IPS-15b (cell line): ENCODE measurements around the gene INS.
A peak's percentile ranks its signal among the peaks of the same experiment; 100 is the strongest.

Source experiments
- H3K27me3 ChIP-seq: one replicate; pipeline ENCODE4 v1.6.1; 2013; ENCODE audit warnings: low read length; ENCODE audit not compliant: control insufficient read depth, insufficient read depth
- H3K36me3 ChIP-seq: one replicate; pipeline ENCODE4 v1.6.1; 2013; ENCODE audit warnings: low read length; ENCODE audit not compliant: control insufficient read depth, insufficient read depth
- H3K4me1 ChIP-seq: one replicate; pipeline ENCODE4 v1.6.1; 2013; ENCODE audit warnings: mild to moderate bottlenecking, low read length; ENCODE audit not compliant: control insufficient read depth, insufficient read depth
- H3K4me3 ChIP-seq: one replicate; pipeline ENCODE4 v1.5.1; 2013; ENCODE audit warnings: low read depth, low read length
- H3K9ac ChIP-seq: one replicate; pipeline ENCODE4 v1.6.1; 2013; ENCODE audit warnings: low read depth, mild to moderate bottlenecking, low read length
- H3K9me3 ChIP-seq: one replicate; pipeline ENCODE4 v1.6.1; 2013; ENCODE audit warnings: mild to moderate bottlenecking, low read length; ENCODE audit not compliant: control insufficient read depth, insufficient read depth

The INS gene

DNA sequence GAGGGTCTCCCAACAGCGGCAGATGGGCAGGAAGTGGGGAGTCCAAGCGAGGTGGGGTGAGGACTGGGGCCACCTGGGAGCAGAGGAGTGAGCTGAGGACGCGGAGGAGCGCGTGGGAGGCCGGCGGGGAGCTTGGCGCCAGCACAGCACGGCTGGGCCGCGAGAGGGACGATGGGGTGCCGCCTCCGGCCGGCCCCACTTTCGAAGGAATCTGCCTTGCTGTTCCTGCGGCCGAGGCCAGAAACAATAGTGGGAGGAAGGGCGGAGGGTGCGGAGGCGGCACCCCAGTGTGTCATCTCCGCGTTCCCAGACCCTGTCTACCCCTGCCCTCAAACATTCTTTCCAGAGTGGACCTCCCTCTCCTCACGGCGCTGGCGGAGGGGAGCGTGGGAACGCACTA, 5.5 kb downstream of the INS start:
- Histone ChIP-seq H3K4me3 (no peak overlapping the region), H3K4me1 (peaks cover 2% of the 10 kb centered on the region), H3K27me3 (peaks cover 4% of the 10 kb centered on the region), H3K36me3 (no peaks in the 10 kb centered on the region), H3K9me3 (no peaks in the 10 kb centered on the region), H3K9ac (no peak overlapping the region)

DNA sequence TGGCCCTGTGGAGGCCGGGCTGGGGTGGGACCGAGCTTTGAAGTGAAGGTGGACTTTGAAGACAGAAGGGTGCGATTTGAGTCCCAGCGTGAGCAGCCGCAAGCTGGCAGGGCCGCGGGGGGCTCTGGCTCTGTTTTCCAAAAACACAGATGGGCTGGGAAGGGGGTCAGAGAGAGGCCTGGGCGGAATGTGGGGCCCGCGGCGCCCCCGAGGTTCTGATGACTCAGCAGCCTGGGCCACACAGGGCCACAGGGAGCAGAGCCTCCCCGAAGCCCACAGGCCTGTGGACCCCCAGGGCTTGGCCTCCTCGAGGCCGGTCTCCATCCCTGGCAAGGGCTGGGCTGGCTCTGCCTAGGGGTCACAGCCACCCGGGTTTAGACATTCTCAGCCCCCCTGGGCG, 6.1 kb downstream of the INS start:
- Histone ChIP-seq H3K4me1 (peaks cover 2% of the 10 kb centered on the region), H3K9me3 (no peaks in the 10 kb centered on the region), H3K36me3 (no peaks in the 10 kb centered on the region), H3K27me3 (peaks cover 6% of the 10 kb centered on the region), H3K9ac (no peak overlapping the region), H3K4me3 (no peak overlapping the region)

- Histone ChIP-seq H3K27me3 (peaks cover 11% of the 10 kb centered on the region), H3K9ac (no peak overlapping the region), H3K9me3 (no peaks in the 10 kb centered on the region), H3K36me3 (no peaks in the 10 kb centered on the region), H3K4me3 (no peak overlapping the region), H3K4me1 (peaks cover 2% of the 10 kb centered on the region)
Observed at GRCh38 chr11:2154195-2154585, 6.8 kb downstream of the INS start.

GRCh38 chr11:2153581-2154194, 7.3 kb downstream of the INS start:
- Histone ChIP-seq H3K4me3 (no peak overlapping the region), H3K9ac (no peak overlapping the region), H3K4me1 (peaks cover 2% of the 10 kb centered on the region), H3K27me3 (peaks cover 16% of the 10 kb centered on the region), H3K36me3 (no peaks in the 10 kb centered on the region), H3K9me3 (no peaks in the 10 kb centered on the region)

- Histone ChIP-seq H3K9me3 (no peaks in the 10 kb centered on the region), H3K4me1 (peaks cover 2% of the 10 kb centered on the region), H3K27me3 (peaks cover 35% of the 10 kb centered on the region), H3K4me3 (peak overlapping the region; percentile 30), H3K36me3 (no peaks in the 10 kb centered on the region), H3K9ac (no peak overlapping the region)
Observed at GRCh38 chr11:2151500-2152257, 9.3 kb downstream of the INS start.

- Histone ChIP-seq H3K9ac (no peak overlapping the region), H3K27me3 (peaks cover 51% of the 10 kb centered on the region)
Observed at GRCh38 chr11:2149864-2150847, 10.9 kb downstream of the INS start.

GRCh38 chr11:2149460-2149859, 11.5 kb downstream of the INS start:
- Histone ChIP-seq H3K27me3 (peaks cover 58% of the 10 kb centered on the region), H3K4me3 (no peak overlapping the region), H3K9ac (no peak overlapping the region), H3K36me3 (no peaks in the 10 kb centered on the region), H3K4me1 (peaks cover 2% of the 10 kb centered on the region), H3K9me3 (no peaks in the 10 kb centered on the region)

More at GRCh38 chr11:2149864-2150847, 10.9 kb downstream of the INS start:
- H3K4me3 ChIP-seq = no peak overlapping the region
- H3K4me1 ChIP-seq = peaks cover 2% of the 10 kb centered on the region
- no peaks in the 10 kb centered on the region for H3K36me3 ChIP-seq
- no peaks in the 10 kb centered on the region for H3K9me3 ChIP-seq

DNA sequence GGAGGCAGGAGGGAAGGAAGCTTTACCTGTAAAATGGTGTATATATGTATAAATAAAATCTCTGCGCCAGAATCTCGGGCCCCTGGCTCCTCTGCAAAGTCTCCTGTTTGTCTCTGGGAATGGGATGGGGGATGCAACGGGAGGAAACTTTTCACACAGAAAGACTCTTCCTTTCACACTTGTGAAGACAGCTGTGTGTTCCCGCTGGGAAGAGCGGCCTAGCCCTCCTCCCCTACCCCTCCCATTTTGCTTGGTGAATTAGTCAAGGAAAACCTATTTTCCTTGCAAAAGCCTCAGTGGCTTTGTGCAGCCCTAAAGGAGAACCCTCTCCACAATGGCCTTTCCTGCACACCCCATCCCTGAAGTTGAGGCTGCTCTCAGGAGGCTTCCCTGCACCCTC, 12.4 kb downstream of the INS start:
- peaks cover 2% of the 10 kb centered on the region for H3K4me1 ChIP-seq
- H3K27me3 ChIP-seq = peaks cover 66% of the 10 kb centered on the region

GRCh38 chr11:2147391-2147790, 13.6 kb downstream of the INS start:
- no peaks in the 10 kb centered on the region for H3K9me3 ChIP-seq
- H3K9ac ChIP-seq = no peak overlapping the region
- peaks cover 78% of the 10 kb centered on the region for H3K27me3 ChIP-seq
- peaks cover 2% of the 10 kb centered on the region for H3K4me1 ChIP-seq
- no peaks in the 10 kb centered on the region for H3K36me3 ChIP-seq
- H3K4me3 ChIP-seq = peak overlapping the region; percentile 13

More for the DNA sequence above, 12.4 kb downstream of the INS start:
- no peak overlapping the region for H3K9ac ChIP-seq
- H3K36me3 ChIP-seq = no peaks in the 10 kb centered on the region
- H3K9me3 ChIP-seq = no peaks in the 10 kb centered on the region
- H3K4me3 ChIP-seq = no peak overlapping the region

DNA sequence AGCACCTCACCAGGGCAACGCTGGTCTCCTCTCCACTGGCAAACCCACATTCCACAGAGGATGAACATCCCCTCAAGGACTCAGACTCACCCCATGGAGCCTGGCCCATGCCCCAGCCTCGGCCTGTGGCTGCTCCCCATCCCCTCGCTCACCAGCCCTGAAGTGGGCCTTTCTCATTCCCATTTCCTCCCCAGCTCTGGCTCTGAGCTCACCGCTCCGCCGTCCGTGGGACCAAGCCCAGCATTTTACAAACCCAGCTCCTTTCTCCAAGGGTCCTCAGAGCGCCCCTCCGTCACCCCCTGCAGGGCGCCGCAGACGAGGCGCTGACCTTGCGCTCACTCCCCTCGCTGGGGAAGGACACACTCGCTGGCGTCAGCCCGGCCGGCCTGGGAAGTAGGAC, 15.0 kb downstream of the INS start:
- Histone ChIP-seq H3K4me1 (no peaks in the 10 kb centered on the region), H3K9ac (no peak overlapping the region), H3K9me3 (no peaks in the 10 kb centered on the region), H3K36me3 (no peaks in the 10 kb centered on the region), H3K27me3 (peaks cover 88% of the 10 kb centered on the region), H3K4me3 (peak overlapping the region; percentile 22)

GRCh38 chr11:2144544-2145248, 16.3 kb downstream of the INS start:
- Histone ChIP-seq H3K4me1 (no peaks in the 10 kb centered on the region), H3K4me3 (no peak overlapping the region)

More at GRCh38 chr11:2144544-2145248, 16.3 kb downstream of the INS start:
- Histone ChIP-seq H3K9ac (no peak overlapping the region), H3K36me3 (no peaks in the 10 kb centered on the region), H3K27me3 (peaks cover 96% of the 10 kb centered on the region), H3K9me3 (no peaks in the 10 kb centered on the region)
